Peyer's patch (tissue), 4 donors: ENCODE results near the gene SCGB1A1.
A peak's percentile ranks its signal among the peaks of the same experiment; 100 is the strongest.
"Not testable (repeated sequence)": the region's sequence is repeated elsewhere in the genome, so short reads cannot be mapped to it uniquely, and the experiment has no call there.

Source experiments
- CTCF ChIP-seq, 6 experiments: fragments of 450-650 bp in 4 of 6; fragments of 200-600 bp in 2 of 6; sonication (generic) in 1 of 6; IDR thresholded peaks; one replicate each; pipeline ENCODE4 v1.5.1; 2017 to 2019; ENCODE audit warnings: antibody characterized with exemption in 6 of 6, mild to moderate bottlenecking in 3 of 6, moderate library complexity in 1 of 6
- POLR2A ChIP-seq, 2 donors: fragments of 450-650 bp; IDR thresholded peaks; one replicate each; pipeline ENCODE4 v1.5.1; 2017; ENCODE audit warnings: antibody characterized with exemption in 2 of 2, mild to moderate bottlenecking in 2 of 2, moderate library complexity in 2 of 2

DNA sequence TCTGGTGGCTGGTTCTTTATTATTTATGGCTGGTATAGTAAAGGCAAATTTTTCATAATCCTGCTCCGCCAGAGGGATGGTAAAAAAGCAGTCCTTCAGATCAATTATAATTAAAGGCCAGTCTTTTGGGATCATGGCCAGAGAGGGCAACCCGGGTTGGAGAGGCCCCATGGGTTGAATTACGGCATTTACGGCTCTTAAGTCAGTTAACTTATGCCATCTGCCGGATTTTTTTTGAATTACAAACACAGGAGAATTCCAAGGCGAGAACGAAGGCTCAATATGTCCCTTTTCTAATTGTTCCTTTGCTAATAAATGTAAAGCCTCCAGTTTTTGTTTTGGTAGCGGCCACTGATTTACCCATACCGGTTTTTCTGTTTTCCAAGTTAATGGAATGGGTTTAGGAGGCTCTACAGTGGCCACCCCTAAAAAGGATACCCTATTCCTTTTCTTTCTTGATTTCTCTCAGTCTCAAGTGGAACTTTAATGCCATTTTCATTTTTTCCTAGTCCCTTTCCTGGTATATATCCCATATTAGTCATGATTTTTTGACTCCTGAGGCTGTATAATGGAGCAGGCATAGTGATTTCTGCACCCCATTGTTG is 40.3 kb upstream of the SCGB1A1 start:
- TF ChIP-seq CTCF (IDR thresholded peaks at IDR 0.05) = peak in 5 of 6 experiments; percentile 35 to 56 (median 48)
- TF ChIP-seq POLR2A (IDR thresholded peaks at IDR 0.05) = not testable (repeated sequence)
